ENCODE measurements around the gene PXMP2. TPM values are rescaled to one million over a fixed set of nuclear protein-coding genes. Genes with fewer than 3 reads are reported as not detected.

The PXMP2 gene
- total and polyA plus RNA-seq, 4 donors = 43.8 to 259 (median 135) TPM

GRCh38 chr12:132702640-132703039 lies 15.3 kb downstream of the PXMP2 start:
- 87% methylated on average over 4 of the region's 4 CpGs for WGBS
- TF ChIP-seq RXRA (IDR thresholded peaks at IDR 0.05) (no peak), GABPA (IDR thresholded peaks at IDR 0.05 in 1 of 2, conservative IDR thresholded peaks at IDR 0.05 in 1 of 2) (no peak), TAF1 (conservative IDR thresholded peaks at IDR 0.05) (no peak), NR2F2 (IDR thresholded peaks at IDR 0.05) (no peak), RAD21 (IDR thresholded peaks at IDR 0.05) (no peak)
- TF ChIP-seq, protein P1, sequence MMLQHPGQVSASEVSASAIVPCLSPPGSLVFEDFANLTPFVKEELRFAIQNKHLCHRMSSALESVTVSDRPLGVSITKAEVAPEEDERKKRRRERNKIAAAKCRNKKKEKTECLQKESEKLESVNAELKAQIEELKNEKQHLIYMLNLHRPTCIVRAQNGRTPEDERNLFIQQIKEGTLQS (IDR thresholded peaks at IDR 0.05) = no peak
- Histone ChIP-seq H3K4me1 (ENCODE audit: control insufficient read depth in 4 of 4, insufficient read depth in 4 of 4, low read length in 3 of 4) (peaks cover 0 to 22% (median 10%) of the 10 kb centered on the region in 4 donors), H3K4me3 (ENCODE audit: low read depth in 1 of 3, low read length in 3 of 3) (no peak overlapping the region), H3K27me3 (ENCODE audit: control insufficient read depth in 4 of 4, insufficient read depth in 4 of 4, low read length in 3 of 4) (no peaks in the 10 kb centered on the region), H3K36me3 (ENCODE audit: control insufficient read depth in 4 of 4, insufficient read depth in 3 of 4, low read depth in 1 of 4, low read length in 3 of 4) (peaks cover 13 to 32% (median 24%) of the 10 kb centered on the region in 4 donors), H3K9me3 (ENCODE audit: control insufficient read depth in 4 of 4, low read length in 3 of 4) (no peaks in the 10 kb centered on the region), H3K27ac (ENCODE audit: low read depth in 1 of 2, low read length in 2 of 2) (no peak overlapping the region), H3K9ac (ENCODE audit: low read depth in 1 of 2, low read length in 2 of 2) (no peak overlapping the region)
- no peak for DNase-seq (ENCODE audit: low spot score)

- Histone ChIP-seq H3K9me3 (ENCODE audit: control insufficient read depth in 4 of 4, low read length in 3 of 4) (no peaks in the 10 kb centered on the region), H3K27ac (ENCODE audit: low read depth in 1 of 2, low read length in 2 of 2) (no peak overlapping the region), H3K27me3 (ENCODE audit: control insufficient read depth in 4 of 4, insufficient read depth in 4 of 4, low read length in 3 of 4) (no peaks in the 10 kb centered on the region), H3K4me1 (ENCODE audit: control insufficient read depth in 4 of 4, insufficient read depth in 4 of 4, low read length in 3 of 4) (peaks cover 0 to 19% (median 8%) of the 10 kb centered on the region in 4 donors), H3K9ac (ENCODE audit: low read depth in 1 of 2, low read length in 2 of 2) (no peak overlapping the region), H3K4me3 (ENCODE audit: low read depth in 1 of 3, low read length in 3 of 3) (no peak overlapping the region), H3K36me3 (ENCODE audit: control insufficient read depth in 4 of 4, insufficient read depth in 3 of 4, low read depth in 1 of 4, low read length in 3 of 4) (peaks cover 10 to 31% (median 21%) of the 10 kb centered on the region in 4 donors)
- DNase-seq (ENCODE audit: low spot score) = no peak
- TF ChIP-seq HNF4G (IDR thresholded peaks at IDR 0.05) (no peak), RXRA (IDR thresholded peaks at IDR 0.05) (no peak), CTCF (IDR thresholded peaks at IDR 0.05; ENCODE audit: low read depth, low read length, missing input control) (no peak), GABPA (IDR thresholded peaks at IDR 0.05 in 1 of 2, conservative IDR thresholded peaks at IDR 0.05 in 1 of 2) (no peak), JUND (IDR thresholded peaks at IDR 0.05) (no peak), FOXA2 (IDR thresholded peaks at IDR 0.05) (no peak), EGR1 (IDR thresholded peaks at IDR 0.05; ENCODE audit: low read depth in 2 of 2) (no peak), NR2F2 (IDR thresholded peaks at IDR 0.05) (no peak), YY1 (IDR thresholded peaks at IDR 0.05) (no peak)
- TF ChIP-seq, protein P2, sequence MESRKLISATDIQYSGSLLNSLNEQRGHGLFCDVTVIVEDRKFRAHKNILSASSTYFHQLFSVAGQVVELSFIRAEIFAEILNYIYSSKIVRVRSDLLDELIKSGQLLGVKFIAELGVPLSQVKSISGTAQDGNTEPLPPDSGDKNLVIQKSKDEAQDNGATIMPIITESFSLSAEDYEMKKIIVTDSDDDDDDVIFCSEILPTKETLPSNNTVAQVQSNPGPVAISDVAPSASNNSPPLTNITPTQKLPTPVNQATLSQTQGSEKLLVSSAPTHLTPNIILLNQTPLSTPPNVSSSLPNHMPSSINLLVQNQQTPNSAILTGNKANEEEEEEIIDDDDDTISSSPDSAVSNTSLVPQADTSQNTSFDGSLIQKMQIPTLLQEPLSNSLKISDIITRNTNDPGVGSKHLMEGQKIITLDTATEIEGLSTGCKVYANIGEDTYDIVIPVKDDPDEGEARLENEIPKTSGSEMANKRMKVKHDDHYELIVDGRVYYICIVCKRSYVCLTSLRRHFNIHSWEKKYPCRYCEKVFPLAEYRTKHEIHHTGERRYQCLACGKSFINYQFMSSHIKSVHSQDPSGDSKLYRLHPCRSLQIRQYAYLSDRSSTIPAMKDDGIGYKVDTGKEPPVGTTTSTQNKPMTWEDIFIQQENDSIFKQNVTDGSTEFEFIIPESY (IDR thresholded peaks at IDR 0.05) = no peak
- TF ChIP-seq, protein P3, sequence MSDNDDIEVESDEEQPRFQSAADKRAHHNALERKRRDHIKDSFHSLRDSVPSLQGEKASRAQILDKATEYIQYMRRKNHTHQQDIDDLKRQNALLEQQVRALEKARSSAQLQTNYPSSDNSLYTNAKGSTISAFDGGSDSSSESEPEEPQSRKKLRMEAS (IDR thresholded peaks at IDR 0.05) = no peak
- TF ChIP-seq, protein P1 (IDR thresholded peaks at IDR 0.05) = no peak
- TF ChIP-seq, protein P4, sequence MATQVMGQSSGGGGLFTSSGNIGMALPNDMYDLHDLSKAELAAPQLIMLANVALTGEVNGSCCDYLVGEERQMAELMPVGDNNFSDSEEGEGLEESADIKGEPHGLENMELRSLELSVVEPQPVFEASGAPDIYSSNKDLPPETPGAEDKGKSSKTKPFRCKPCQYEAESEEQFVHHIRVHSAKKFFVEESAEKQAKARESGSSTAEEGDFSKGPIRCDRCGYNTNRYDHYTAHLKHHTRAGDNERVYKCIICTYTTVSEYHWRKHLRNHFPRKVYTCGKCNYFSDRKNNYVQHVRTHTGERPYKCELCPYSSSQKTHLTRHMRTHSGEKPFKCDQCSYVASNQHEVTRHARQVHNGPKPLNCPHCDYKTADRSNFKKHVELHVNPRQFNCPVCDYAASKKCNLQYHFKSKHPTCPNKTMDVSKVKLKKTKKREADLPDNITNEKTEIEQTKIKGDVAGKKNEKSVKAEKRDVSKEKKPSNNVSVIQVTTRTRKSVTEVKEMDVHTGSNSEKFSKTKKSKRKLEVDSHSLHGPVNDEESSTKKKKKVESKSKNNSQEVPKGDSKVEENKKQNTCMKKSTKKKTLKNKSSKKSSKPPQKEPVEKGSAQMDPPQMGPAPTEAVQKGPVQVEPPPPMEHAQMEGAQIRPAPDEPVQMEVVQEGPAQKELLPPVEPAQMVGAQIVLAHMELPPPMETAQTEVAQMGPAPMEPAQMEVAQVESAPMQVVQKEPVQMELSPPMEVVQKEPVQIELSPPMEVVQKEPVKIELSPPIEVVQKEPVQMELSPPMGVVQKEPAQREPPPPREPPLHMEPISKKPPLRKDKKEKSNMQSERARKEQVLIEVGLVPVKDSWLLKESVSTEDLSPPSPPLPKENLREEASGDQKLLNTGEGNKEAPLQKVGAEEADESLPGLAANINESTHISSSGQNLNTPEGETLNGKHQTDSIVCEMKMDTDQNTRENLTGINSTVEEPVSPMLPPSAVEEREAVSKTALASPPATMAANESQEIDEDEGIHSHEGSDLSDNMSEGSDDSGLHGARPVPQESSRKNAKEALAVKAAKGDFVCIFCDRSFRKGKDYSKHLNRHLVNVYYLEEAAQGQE (IDR thresholded peaks at IDR 0.05) = no peak
- 99% methylated on average over 9 of the region's 9 CpGs for WGBS
Measured at GRCh38 chr12:132703641-132704040, 16.3 kb downstream of the PXMP2 start.

Measured in liver (tissue), 9 donors.